NCI-H524 (cell line): ENCODE measurements around the gene OCIAD2.
"Not testable (repeated sequence)": the region's sequence is repeated elsewhere in the genome, so short reads cannot be mapped to it uniquely, and the experiment has no call there.

Experiments used
- DNase-seq, 2 experiments: peaks; one replicate each; lab custom pipeline; 2025; lab: John Stamatoyannopoulos, UW

OCIAD2 gene

GRCh38 chr4:48907706-48908477, 1.3 kb upstream of the OCIAD2 start:
- no peak for DNase-seq

GRCh38 chr4:48905363-48906015, 1.1 kb downstream of the OCIAD2 start:
- peak in 1 of 2 experiments; percentile 15 for DNase-seq

DNA sequence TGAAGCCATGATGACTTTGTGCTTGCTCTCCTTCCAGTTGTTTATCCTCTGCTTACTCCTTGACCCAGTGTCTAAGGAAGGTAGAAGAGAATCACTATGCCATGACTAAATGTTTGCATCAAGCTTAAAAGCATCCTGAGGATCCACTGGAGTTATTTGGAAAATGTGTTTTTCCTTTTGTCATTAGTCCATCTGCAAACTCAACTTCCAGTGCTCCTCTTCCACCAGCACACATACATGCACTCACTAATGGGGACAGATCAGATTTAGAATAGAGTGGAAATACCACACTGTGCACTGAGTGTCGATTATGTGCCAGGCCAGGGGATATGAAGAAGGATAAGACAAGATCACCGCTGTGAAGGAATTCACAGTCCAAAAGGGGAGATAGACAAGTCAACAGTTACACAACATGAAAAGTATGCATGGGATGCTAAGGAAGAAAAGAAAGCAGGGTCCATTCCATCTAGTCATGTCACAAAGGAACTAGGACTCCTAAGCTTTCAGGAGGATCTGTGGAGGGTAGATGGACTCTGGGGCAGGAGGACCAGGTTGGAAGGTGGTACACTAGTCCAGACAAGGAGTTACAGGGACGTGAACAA, 1.9 kb downstream of the OCIAD2 start:
- no peak for DNase-seq

DNA sequence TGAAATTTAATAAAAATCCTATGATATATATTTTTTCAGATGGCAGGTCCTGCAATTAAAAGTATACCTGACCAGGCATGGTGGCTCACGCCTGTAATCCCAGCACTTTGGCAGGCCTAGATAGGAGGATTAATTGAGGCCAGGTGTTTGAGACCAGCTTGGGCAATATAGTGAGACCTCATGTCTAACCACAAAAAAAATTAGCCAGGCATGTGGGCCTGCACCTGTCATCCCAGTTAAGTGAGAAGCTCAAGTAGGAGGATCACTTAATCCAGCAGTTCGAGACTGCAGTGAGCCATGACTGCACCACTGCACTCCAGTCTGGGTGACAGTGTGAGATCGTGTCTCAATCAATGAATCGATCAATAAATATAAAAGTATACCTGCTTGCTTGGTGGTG, 2.5 kb downstream of the OCIAD2 start:
- DNase-seq: peak; percentile 87 to 96

- DNase-seq: peak; percentile 92 to 98
Measured at GRCh38 chr4:48902266-48902665, 4.3 kb downstream of the OCIAD2 start.

- DNase-seq: no peak
Measured at GRCh38 chr4:48901196-48901595, 5.4 kb downstream of the OCIAD2 start.

DNA sequence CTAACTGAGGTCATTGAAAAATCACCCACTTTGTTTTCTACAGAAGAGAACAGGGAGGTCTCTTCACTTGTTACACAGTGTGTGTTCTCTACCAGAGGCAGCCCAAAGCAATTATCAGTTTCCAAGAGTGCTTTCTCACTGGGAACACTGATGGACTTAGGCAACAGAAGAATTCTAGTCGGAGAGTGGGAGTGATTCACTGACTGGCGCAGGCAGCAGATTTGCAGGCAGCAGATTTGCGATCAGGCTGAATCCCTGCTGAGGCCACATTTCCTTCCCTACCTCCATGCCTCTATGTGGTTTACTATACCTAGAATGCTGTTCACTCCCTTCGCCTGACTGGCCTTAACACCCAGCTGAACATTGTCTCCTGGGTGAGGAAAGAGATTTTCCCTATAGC, 6.6 kb downstream of the OCIAD2 start:
- no peak for DNase-seq

GRCh38 chr4:48899432-48899749, 7.2 kb downstream of the OCIAD2 start:
- no peak for DNase-seq

DNA sequence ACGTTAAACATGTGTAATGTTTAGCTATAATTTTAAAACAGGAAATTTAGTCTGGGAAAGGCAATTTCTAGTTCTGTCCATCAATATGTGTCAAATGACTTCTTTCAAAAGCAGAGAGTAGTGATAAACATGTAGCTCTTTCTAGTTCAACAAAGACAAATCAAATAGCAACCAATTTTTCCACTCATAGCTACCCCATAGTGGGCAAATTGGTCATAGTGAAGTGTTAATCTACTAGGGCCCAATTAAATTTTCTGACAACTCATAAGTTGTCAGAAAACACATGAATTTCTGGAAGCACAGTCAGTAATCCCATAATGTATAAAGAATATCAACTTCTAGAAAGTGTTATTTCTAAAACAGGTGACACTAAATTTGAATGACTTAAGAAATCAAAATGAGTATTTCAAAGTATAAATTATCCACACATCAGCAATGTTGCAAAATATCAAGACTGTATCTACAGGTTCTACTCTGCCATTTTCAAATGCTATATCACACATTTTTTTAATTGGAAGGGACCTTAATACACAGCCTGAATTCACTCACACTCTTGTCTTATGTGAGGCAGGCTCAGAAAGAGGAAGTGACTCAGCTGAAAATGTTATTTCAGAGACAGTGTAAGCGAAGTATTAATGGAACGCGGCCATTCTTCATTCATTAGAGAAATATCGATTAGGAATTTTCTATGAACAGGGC, 7.7 kb downstream of the OCIAD2 start:
- DNase-seq: no peak

GRCh38 chr4:48896845-48897244, 9.7 kb downstream of the OCIAD2 start:
- DNase-seq: peak; percentile 81 to 89

DNA sequence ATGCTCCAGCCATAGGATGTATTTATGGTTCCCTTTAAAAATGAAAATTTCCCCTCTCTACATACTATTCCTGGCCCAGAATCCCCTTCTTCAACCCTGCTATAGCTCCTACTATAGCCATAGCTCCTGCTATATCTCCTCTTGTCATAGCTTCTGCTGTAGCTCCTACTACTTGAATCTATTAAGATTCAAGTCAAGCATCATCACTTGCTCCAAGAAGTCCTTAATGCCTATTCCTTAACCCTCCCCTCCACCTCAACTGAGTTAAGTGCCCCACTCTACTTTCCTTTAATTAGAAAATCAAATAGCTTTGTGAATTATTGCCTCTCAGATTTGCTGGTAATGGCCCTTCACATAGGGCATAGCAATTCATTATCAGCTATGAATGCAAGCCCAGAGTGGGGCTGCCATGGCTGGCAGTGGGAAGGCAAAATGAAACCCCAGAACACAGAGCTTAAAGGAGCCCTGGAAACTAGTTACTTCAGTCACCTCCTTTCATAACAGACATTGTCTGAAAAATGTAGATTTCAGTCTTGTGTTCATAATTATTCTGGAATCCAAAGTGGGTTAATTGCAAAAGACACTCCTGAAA, 15.4 kb downstream of the OCIAD2 start:
- DNase-seq: no peak

- DNase-seq: not testable (repeated sequence)
Measured at GRCh38 chr4:48889750-48890149, 16.8 kb downstream of the OCIAD2 start.

DNA sequence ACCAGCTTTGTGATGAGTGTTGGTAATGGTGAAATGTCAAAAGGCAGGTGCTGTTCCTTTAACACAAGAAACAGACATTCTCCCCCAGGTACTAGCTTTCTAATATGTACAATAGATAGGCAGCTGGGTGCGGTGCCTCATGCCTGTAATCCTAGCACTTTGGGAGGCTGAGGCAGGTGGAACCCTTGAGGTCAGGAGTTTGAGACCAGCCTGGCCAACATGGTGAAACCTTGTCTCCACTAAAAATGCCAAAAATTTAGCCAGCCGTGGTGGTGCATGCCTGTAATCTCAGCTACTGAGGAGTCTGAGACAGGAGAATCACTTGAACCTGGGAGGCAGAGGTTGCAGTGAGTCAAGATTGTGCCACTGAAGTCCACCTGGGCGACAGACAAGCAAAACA, 24.9 kb downstream of the OCIAD2 start:
- DNase-seq: not testable (repeated sequence)

DNA sequence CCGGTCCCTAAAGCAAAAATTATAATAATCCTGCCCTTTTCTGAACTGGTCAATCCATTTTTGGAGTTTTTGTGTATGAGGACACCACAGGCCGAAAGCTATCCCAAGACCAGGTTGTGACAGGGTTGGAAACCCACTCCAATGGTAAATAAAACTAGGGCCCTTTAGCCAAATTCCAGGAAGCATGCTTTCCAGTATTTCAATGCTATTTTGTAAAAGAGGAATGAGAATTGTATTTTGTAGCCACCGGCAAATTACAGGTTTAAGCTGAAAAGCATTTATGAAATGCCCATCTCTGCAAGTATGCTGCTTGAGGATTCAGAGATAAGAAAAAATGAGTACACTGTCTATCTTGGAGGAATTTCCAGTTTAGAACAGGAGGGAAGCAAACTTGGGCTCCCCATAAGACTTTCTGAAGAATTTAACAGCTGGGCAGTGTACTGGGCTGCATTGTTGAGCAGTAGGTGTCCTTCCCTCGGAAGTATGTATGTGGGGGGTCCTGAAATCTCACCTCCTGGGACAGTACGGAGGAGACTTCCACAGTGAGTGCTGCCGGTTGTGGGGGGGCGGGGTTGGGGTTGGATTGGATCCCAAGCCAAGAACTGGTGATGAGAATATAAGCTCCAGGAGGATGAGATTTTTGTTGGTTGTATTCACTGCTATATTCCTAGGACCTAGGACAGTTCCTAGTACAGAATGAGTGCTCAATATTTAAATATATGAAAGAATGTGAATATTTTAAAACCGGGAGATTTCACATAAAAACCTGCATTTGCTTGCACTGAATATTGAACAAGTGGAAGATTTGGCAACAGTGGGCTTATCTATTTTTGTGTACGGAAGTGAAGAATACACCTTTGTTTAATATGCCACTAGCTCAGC, 26.8 kb downstream of the OCIAD2 start:
- DNase-seq: no peak

DNA sequence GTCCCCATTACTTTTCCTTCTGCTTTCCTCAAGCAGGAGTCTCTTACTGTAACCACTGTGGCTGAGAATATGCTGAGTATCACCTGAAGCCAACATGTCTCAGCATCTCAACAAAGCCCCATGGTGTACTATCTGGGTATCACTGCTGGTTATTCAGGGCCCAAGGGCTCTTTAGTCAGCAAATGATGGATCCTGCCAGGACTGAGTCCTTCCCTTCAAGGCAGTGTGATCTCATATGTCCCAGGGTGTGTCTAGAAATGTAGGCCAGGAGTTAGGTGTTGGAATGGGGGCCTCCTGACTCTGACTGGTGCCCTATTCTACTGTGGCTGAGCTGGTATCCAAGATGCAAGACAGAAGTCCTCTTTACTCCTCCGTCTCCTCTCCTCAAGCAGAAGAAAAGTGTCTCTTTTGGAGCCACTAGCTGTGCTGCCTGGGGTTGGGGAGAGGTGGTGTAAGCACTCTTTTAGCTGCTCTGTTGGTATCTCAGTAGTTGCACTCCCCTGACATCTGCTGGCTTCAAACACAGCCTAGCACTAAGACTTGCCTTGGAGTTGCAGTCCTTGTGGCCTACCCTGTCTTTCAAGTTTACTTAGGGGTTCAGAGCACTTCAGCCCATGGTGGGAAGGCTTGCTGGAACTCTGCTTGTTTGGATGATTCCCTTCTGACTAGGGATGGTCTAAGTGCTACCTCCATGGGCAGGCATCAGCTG, 28.6 kb downstream of the OCIAD2 start:
- no peak for DNase-seq

- DNase-seq: not testable (repeated sequence)
Measured at GRCh38 chr4:48864696-48865095, 41.9 kb downstream of the OCIAD2 start.

DNA sequence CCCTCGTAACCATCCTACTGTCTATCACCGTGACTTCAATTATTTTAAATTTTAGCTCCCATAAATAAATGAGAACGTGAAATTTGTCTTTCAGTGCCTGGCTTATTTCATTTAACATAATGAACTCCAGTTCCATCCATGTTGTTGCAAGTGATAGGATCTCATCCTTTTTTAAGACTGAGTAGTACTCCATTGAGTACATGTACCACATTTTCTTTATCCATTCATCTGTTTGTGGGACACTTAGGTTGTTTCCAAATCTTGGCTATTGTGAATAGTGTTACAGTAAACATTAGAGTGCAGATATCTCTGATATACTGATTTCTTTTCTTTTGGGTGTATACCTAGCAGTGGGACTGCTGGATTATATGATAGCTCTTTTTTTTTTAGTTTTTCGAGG, 42.8 kb downstream of the OCIAD2 start:
- DNase-seq: no peak

GRCh38 chr4:48862661-48863060, 43.9 kb downstream of the OCIAD2 start:
- peak in 1 of 2 experiments; percentile 36 for DNase-seq

- no peak for DNase-seq
Measured at GRCh38 chr4:48862038-48862437, 44.5 kb downstream of the OCIAD2 start.

GRCh38 chr4:48858130-48858529, 48.4 kb downstream of the OCIAD2 start:
- DNase-seq: no peak

DNA sequence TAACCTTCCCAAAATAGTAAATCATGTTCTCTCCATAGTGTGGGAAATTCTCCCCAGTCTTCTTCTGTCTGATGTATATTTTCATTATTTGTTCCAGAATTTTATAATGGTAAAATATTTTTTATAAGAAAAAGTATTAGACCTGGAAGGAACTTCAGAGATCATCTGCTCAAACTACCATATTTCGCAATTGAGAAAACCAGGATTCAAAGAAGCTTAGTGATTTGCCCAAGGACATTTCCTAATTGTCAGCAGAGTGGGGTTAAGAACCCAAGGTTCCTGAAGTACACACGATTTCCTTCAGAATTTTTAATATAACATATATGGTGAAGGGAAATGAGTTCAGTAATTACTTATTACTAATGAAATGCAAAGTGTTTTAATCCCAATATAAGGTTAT, 51.6 kb downstream of the OCIAD2 start:
- DNase-seq: no peak
